G401.6 (cell line): Measurements from ENCODE around the gene POM121C.
"Not testable (repeated sequence)": the region's sequence is repeated elsewhere in the genome, so short reads cannot be mapped to it uniquely, and the experiment has no call there.

Experiments used
- FAIRE-seq: peaks from 2 replicates; lab custom pipeline; 2012; peaks lifted over from hg19 to GRCh38; lab: Jason Lieb, UNC

The POM121C gene

DNA sequence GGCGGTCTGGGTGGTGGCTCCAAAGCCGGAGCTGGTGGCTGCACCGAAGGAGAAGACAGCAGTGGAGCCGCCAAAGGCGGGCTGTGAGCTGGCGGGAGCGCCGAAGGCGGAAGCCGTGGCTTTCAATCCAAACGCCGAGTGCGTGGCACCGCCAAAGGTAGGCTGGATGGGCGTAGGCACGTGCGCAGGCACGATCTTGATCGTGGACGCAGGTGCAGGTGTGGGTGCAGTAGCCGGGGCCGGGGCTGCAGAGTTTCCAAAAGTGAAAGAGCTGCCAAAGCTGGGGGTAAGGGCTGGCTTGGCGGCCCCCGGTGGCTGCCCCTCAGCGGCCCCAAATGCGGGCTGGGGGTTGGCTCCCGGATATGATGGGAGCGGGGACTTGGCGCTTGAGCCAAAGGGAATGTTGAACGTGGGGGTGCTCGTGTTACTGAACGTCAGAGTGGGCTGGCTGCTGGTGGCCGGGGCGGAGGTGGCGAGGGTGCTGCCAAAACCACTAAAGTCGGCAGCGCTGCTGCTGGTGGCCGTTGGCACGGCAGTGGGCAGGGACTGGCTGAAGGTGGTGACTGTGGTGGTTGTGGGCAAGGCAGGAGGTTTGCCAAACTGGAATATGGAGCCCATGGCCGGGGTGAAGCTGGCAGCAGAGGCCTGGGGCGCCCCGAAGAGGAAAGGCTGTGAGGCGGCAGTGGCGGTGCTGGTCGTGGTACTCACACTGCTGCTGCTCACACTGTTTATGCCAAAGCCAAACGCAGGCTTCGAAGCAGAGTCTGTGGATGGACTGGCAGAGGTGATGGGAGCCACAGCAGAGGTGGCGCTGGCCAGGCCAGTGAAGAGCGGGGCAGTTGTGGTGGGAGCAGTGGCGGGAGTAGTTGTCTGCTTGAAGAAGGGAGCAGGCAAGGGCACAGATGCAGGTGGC, 64.0 kb downstream of the POM121C start:
- not testable (repeated sequence) for FAIRE-seq

DNA sequence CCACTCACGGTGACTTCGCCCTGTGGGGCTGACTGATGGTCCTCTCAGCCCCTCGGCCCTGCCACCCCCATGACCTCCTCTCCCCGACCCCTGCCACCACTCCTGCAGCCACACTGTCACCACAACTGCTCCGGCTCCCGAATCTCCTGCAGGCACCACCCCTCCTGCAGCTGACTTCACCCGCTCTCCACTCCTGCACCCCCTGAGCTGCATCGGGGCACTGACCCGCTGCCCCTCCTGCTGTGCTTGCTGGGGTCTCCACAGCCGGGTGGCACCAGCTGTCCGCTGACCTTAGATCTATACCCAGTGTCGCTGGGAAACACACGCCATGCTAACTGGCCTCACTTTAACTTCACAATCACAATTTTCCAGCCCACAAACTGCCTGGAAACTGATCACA, 65.9 kb downstream of the POM121C start:
- not testable (repeated sequence) for FAIRE-seq

DNA sequence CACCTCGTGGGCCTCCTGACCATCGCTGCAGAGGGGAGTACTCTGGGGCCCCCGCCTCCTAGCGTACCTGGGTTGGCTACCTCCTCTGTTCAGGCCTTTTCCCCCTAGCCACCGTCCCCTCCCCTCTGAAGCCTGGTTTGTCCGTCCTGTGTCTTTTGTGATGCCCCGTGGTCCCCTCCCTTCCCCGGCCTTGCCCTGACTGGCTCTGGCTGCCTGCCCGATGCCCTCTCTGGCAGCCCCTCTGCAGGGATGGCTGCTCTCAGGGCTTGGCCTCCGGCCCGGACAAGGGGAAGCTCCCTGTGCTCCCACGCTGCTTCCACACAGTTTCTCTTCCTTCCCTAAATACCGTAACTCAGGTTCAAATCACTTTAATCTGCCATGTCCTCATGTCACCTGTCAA, 66.4 kb downstream of the POM121C start:
- FAIRE-seq, result not testable (repeated sequence)

DNA sequence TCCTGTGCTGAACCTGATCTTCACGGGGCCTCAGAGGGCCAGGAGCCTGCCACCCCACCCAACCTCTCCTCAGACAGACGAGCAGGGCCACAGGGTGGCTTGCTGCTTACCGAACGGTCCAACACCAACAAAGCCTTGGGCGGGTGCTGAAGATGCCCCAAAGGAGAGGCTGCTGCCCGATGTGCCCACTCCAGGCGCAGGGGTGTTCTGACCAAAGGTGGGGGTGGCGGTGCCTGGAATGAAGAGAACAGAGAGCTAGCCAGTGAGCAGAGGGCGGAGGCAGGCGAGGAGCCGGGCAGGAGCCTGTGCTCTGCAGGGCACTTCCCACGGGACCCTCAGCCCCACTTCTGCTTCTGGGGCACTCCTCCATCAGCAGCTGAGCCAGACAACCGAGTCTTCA, 66.9 kb downstream of the POM121C start:
- FAIRE-seq, result not testable (repeated sequence)

DNA sequence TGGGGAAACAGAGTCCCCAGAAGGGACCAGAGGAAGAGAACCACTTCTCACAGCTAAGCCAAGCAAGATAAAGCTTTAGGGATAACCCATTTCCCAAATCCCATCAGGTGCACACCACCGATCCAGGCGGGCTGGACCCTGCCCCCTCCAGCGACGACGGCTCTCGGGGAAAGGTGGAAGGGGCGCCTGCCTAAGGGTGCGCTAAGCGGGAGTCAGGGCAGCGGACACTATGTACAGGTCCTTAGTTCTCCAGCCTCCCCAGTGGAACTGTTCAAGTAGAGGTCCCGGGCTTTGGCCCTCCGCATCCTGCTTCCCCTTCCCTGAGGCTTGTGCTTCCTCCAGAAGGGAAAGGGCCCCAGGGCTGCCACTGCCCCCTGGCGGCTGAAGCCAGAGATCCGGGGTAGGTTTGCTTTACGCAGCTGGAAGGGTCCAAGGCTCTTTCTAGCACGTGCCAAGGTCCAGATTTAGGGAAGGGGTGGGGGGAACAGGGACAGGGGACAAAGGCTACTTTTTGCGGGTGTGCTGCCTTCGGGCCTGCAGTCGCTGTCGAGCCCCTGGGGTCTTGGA, 67.7 kb downstream of the POM121C start:
- not testable (repeated sequence) for FAIRE-seq

DNA sequence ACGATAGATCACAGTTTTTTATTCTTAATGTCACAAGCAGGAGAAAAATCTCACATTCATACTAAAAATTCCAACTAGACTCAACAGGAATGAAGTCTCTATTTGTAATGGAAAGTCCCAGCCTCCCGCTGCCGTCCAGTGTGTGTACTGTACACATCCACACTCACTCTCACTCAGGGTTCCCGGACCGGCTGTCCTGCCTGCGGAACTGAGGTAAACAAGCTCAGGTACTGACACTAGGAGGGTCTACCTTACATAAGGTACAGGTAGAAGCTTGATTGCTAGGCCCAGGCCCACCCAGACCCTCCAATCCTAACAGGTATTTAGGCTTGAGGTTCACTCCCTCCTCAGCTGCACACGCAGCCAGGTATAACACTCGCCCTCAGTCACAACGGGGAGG, 69.3 kb downstream of the POM121C start:
- FAIRE-seq, result not testable (repeated sequence)

DNA sequence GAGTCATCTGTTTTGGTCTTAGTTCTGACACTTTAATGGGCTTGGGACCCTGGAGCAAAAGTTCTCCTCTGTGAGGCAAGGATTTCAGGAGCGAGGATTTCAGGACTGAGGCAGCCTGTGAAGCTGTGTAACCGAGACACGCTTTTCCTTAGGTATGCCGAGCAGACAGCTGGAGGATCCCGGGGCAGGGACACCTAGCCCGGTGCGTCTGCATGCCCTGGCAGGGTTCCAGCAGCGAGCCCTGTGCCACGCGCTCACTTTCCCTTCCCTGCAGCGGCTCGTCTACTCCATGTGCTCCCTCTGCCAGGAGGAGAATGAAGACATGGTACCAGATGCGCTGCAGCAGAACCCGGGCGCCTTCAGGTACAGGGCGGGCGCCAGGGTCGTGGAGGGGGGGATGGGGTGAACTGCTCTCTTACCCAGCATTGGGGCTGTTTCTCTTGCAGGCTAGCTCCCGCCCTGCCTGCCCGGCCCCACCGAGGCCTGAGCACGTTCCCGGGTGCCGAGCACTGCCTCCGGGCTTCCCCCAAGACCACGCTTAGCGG, 70.2 kb downstream of the POM121C start:
- not testable (repeated sequence) for FAIRE-seq

DNA sequence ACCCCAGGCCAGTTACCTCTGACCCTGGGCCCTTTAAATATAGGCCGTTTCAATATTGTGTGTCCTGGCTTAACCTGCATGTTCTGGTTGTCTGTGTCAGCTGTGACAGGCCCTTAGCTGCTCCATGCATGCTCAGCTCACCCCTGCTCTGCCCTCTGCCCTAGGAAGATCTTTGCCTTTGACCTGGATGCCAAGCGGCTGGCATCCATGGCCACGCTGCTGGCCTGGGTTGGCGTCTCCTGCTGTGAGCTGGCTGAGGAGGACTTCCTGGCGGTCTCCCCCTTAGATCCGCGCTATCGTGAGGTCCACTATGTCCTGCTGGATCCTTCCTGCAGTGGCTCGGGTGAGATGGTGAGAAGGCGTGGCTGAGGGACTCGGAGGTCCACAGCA, 70.7 kb downstream of the POM121C start:
- not testable (repeated sequence) for FAIRE-seq

DNA sequence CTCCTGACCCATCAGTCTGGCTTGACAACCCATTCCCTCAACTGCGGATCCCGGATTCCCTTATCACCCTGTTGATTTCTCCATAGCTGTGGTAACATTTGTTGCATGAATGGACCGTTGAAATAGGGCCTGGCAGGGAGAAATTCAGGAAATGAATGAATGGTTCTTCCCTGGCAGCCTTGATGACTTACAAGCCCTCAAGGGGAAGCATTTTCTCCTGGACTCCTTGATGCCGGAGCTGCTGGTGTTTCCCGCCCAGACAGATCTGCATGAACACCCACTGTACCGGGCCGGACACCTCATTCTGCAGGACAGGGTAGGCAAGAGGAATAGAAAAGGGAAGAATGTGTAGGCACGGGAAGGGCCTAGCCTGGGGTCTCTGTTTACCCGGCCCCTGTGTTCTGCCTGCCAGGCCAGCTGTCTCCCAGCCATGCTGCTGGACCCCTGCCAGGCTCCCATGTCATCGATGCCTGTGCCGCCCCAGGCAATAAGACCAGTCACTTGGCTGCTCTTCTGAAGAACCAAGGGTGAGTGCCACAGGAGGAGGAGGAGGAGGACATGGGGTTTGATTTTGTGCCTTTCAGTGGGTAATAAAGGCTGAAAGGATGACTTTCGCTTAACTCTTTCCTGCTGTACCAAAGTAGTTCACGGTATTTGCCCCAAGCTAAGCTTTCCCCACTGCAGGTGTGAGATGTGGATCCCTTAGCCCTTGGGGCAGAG, 71.2 kb downstream of the POM121C start:
- FAIRE-seq, result not testable (repeated sequence)

DNA sequence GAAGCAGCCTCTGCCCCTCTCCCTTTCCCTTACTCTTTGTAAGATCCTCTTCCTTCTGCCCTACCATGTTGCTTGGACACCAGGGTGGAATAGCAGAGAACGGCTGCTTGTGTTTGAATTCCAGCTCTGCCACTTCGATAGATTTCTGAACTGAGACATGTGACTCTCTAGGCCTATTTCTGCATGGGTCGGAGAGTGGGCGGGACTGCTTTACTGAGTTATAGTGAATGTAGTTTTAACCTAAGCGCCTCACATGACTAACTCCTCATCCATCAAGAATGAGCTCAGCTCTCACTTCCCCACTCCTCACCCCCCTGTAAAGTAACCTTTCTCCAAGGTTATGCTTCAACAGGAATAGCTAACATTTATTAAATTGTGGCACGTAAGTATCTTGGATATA, 71.9 kb downstream of the POM121C start:
- FAIRE-seq, result peak; percentile 76

DNA sequence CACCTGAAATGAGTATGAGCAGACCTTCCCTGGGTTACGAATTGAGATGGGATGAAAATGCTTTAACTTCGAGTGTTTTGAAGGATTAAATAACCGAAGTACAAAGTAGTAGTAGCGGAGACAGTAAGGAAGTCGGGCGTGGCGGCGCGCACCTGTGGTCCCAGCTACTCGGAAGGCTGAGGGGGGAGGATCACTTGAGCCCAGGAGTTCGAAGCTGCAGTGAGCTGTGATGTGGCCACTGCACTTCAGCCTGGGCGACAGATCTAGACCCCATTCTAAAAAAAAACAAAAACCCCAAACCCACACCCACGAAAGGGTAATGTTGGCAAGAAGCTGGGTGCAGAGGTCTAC, 75.3 kb downstream of the POM121C start:
- FAIRE-seq, result not testable (repeated sequence)

DNA sequence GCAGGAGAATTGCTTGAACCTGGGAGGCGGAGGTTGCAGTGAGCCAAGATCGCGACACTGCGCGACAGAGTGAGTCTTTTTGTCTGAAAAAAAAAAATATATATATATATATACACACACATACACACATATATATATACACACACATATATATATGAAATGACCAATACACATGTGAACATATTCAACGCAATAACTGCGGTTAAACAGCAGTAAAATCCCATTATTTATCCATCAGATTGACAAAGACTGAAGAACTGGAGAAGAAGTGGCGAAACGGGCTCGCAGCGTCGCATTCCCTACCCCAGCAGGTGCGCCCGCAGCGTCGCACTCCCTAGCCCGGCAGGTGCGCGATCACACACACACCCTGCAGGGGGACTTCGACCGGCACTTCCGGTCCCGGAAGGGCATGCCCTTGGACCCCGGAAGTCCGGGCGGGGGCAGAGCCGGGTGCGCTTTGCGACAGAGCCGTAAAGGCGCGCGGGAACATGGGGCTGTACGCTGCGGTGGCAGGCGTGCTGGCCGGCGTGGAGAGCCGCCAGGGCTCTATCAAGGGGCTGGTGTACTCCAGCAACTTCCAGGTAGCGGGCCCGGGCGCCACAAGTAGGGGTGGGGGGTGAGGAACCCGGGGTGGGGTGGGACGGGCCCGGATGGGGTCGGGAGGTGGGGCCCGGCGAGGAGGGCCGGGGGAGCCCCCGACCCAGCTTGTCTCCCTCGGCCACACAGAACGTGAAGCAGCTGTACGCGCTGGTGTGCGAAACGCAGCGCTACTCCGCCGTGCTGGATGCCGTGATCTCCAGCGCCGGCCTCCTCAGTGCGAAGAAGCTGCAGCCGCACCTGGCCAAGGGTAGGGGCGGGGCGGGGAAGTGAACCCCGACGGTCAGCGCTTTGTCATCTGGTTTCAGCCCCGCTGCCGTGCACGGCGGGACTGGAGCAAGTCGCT, 75.9 kb downstream of the POM121C start:
- peak; percentile 81 for FAIRE-seq

DNA sequence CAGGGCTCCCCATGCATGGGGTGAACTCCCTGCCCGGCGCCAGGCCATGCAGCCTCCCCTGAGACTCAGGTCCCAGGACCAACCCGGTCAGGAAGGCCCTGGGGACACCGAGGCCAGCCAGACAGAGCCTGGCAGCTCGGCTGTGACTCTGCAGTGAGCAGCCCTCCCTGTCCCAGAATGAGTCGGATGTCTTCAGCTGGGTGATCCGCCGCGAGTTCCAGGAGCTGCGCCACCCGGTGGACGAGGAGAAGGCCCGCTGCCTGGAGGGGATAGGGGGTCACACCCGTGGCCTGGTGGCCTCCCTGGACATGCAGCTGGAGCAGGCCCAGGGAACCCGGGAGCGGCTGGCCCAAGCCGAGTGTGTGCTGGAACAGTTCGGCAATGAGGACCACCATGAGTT, 81.4 kb downstream of the POM121C start:
- not testable (repeated sequence) for FAIRE-seq

DNA sequence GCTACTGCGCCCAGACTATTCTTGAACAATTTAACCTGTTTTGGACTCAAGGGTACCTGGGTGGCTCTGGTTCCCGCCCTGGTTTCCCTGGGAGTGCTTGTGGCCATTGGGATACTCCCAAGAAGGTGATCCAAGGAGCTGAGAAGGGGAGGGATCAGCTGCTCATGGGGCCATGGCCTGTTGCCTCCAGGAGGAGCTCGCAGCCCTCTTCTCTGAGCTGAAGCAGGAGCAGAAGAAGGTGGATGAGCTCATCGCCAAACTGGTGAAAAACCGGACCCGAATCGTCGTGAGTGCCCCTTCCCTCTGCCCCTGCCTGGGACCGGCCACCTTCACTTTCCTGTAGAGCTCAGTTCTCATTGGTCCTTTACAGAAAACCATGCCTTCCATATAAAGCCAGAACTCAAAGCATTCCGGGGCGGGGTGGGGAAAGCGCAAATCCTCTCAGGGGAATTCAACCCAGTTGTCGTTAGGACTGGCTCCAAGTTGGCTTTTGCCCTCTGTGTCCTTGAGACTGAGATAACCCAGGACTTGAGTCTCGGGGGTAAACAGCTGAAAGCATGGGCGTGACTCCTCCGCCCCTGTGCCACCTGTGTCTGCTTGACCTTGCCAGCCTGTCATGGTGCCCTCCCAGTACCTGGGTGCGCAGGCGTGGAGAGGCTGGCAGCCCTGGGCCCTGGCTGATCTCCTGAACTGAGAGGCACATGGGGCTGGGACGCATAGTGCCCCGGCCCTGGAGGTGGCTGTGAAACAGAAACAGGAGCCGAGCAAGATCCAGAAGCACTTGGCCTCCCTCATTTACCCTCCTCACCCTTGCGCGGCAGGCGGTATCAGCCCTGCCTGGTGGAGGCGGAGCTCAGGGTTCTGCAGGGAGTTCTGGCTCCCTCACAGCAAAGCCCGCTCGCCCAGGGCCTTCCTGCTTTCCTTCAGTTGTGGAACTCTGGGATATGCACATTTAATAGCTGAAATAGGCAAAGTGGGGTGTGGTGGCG, 82.3 kb downstream of the POM121C start:
- not testable (repeated sequence) for FAIRE-seq

DNA sequence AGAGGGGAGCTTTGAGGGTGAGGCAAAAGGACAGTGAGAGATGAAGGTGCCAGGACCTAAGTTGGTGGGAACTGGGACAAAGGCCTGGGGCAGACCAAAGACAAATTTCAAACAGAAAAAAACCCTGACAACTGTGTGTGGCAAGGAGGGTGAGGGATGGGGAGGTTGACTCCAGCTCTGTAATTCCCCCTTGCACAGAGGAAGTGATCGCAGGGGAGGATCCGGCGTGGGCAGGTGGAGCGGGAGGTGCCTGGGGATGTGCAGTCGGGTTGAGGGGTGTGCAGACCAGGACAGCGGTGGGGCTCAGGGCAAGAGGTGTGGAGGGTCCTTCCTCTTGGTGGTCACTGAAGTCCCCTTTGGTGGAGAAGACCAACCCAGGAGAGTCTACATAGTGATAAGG, 85.5 kb downstream of the POM121C start:
- not testable (repeated sequence) for FAIRE-seq

DNA sequence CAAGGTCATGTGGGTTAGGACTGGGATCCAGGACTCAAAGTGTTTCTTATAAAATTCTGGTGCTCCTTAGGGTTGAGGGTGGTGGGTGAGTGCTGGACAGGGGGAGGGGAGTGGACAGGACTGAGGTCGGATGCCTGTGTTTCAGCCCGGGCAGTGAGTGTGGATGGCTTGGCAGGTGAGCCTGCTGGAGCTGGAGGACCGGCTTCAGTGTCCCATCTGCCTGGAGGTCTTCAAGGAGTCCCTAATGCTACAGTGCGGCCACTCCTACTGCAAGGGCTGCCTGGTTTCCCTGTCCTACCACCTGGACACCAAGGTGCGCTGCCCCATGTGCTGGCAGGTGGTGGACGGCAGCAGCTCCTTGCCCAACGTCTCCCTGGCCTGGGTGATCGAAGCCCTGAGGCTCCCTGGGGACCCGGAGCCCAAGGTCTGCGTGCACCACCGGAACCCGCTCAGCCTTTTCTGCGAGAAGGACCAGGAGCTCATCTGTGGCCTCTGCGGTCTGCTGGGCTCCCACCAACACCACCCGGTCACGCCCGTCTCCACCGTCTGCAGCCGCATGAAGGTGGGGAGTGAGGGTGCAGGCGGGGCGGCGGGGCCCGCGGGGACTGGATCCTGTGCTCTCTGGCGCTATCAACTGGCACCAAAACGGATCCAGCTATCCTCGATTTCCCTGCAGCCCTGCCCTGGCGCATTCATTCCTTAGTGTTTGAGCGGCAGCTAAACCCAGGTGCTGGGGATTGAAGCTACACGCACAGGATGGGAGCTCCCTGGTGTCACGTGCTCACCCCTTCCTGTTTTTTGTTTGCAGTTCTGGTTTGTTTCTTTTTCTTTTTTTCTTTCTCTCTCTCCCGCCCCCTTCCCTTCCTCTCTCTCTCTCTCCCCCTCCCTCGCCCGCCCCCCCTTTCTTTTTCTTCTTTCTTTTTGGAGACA, 87.1 kb downstream of the POM121C start:
- FAIRE-seq, result not testable (repeated sequence)

DNA sequence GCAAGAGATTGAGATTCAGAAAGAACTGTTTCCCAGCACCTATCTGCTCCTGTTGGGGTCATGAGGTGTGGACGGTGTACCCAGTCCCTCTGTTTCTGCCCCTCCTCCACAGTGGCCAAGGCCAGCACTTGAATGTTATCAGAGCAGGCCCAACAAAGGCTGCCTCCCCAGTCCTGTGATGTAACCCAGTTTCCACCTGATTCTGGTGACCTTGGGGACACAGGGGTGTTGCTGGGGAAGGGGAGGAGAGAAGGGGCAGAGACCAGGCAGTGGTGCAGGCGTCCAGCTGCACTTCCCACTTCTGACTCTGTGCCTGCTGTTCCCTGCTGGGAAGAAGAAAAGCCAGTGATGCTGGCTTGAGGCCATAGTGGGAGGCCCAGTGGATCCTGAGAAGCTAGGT, 88.2 kb downstream of the POM121C start:
- not testable (repeated sequence) for FAIRE-seq

DNA sequence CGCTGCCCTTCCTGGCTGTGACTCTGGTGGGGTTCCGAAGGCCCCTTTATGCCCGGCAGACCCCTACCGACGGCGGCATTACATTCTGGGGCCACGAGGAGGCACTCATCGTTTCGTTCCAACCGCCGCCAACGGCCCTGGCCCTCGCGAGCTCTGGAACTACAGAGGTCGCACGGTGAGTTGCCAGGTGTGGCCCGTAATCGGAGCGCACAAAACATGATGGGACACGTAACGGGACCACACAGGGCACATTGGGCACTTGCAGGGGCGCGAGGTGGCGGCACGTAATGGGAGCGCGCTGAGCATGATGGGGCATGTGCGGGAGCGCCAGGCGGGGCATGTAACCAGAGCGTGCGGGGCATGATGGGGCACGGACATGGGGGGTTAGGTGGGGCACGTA, 90.8 kb downstream of the POM121C start, which contains the start of gene TRIM73:
Gene TRIM73 (plus strand): TSS at position 301 of the 400 bp plus-strand sequence. CDS start 3,305 bp downstream, outside the sequence.
- not testable (repeated sequence) for FAIRE-seq

DNA sequence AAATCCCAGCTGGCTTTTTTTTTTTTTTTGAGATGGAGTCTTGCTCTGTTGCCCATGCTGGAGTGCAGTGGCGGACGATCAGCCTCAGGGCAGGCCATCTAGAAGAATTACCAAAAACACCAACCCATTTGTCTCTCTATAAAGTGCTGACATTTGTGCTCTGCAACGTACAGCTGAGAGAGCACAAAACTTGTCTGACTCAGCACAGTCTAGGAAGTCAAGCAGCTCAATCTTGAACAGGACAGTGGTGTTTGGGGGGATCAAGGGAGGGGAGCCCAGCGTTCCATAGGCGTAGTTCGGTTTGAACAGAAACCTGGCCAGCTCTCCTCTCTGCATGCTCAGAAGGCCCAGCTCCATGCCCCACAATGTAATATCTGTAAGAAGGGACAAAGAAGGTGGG, 92.9 kb downstream of the POM121C start:
- not testable (repeated sequence) for FAIRE-seq
